ENCODE data around the gene HECTD1. TPM values are rescaled to one million over a fixed set of nuclear protein-coding genes. Genes with fewer than 3 reads are reported as not detected.
"Not testable (repeated sequence)": the region's sequence is repeated elsewhere in the genome, so short reads cannot be mapped to it uniquely, and the experiment has no call there.

Gene HECTD1
- total and polyA plus RNA-seq, 4 donors, result 23.5 to 164 (median 92.5) TPM

DNA sequence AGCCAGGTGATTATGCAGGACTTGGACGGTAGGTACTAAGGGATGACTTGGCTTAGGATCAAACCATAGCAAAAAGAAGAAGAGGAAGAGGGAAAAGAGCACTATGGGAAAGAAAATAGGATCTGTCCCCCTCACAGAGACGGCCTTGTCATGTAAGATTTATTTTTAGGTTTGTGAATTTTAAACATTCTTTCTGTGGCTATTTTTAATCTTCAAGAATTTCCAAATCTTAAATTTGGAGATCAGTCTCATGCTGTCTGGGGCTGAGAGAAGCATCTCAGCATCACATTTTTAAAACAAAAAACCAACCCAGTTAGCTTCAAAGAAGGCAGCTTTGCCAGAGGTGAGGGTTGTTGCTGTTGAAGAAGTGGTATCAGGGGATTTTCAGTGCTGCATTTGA lies 128.8 kb downstream of the HECTD1 start:
- H3K36me3 ChIP-seq (ENCODE audit: control insufficient read depth in 1 of 2, insufficient read depth in 2 of 2, low read length in 1 of 2), result peaks cover 0 to 3% of the 10 kb centered on the region in 2 donors
- no peak overlapping the region for H3K27ac ChIP-seq (ENCODE audit: low read depth in 1 of 2, low read length in 2 of 2)
- H3K4me3 ChIP-seq (ENCODE audit: low read length in 2 of 2), result no peak overlapping the region
- ATAC-seq (ENCODE audit: low FRiP score) (no peak), DNase-seq (no peak)
- H3K9me3 ChIP-seq (ENCODE audit: control insufficient read depth, low read length), result no peaks in the 10 kb centered on the region
- H3K27me3 ChIP-seq (ENCODE audit: control insufficient read depth in 1 of 2, insufficient read depth in 2 of 2, low read length in 1 of 2), result no peaks in the 10 kb centered on the region
- WGBS, 2 donors, result 0 to 3% methylated on average over 2 of the region's 2 CpGs
- intact Hi-C loops (cut with DNase I), result loop anchor here in 1 of 2 donors (5.0 kb wide), 1 partner anchor 51 kb away; the partner anchor contains the start of genes AP4S1 and STRN3
- H3K4me1 ChIP-seq (ENCODE audit: control insufficient read depth in 1 of 2, insufficient read depth in 2 of 2, low read length in 2 of 2), result peaks cover 3 to 5% of the 10 kb centered on the region in 2 donors

DNA sequence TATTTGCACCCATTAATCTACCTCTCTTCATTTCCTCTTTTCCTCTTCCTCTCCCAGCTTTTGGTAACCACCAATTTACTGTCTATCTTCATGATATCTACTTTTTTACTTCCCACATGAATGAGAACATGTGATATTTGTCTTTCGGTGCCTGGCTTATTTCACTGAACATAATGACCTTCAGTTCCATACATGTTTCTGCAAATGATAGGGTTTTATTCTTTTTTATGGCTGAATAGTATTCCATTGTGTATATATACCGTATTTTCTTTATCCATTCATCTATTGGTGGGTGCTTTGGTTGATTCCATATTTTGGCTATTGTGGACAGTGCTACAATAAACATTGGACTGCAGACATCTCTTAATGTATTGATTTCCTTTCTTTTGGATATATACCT lies 132.4 kb downstream of the HECTD1 start:
- WGBS, 2 donors, result 97% methylated on average over 2 of the region's 2 CpGs
- Histone ChIP-seq H3K4me1 (ENCODE audit: control insufficient read depth in 1 of 2, insufficient read depth in 2 of 2, low read length in 2 of 2) (peaks cover 3 to 5% of the 10 kb centered on the region in 2 donors), H3K36me3 (ENCODE audit: control insufficient read depth in 1 of 2, insufficient read depth in 2 of 2, low read length in 1 of 2) (peaks cover 0 to 3% of the 10 kb centered on the region in 2 donors), H3K27me3 (ENCODE audit: control insufficient read depth in 1 of 2, insufficient read depth in 2 of 2, low read length in 1 of 2) (no peaks in the 10 kb centered on the region), H3K27ac (ENCODE audit: low read depth in 1 of 2, low read length in 2 of 2) (no peak overlapping the region), H3K9me3 (ENCODE audit: control insufficient read depth, low read length) (no peaks in the 10 kb centered on the region), H3K4me3 (ENCODE audit: low read length in 2 of 2) (no peak overlapping the region)
- intact Hi-C loops (cut with DNase I), result loop anchor here in 1 of 2 donors (5.0 kb wide), 1 partner anchor 48 kb away; the partner anchor contains the start of genes AP4S1 and STRN3
- ATAC-seq (ENCODE audit: low FRiP score), result no peak
- DNase-seq, result no peak

DNA sequence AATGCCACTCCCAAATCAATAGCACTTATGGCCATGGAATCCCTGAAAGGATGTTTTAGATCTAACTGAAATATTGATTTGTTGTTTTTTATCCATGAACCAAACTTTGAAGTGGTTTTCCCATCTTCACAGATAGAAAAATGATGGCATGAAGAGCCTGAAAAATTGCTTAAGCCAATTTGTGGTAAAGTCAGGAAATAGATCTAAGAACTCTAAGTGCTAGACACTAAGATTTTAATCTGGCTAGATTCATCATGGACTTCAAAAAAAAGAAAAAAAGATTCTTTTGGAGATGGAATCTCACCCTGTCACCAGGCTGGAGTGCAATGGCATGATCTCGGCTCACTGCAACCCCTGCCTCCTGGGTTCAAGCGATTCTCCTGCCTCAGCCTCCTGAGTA lies 136.4 kb downstream of the HECTD1 start:
- Histone ChIP-seq H3K4me3 (ENCODE audit: low read length in 2 of 2) (no peak overlapping the region), H3K4me1 (ENCODE audit: control insufficient read depth in 1 of 2, insufficient read depth in 2 of 2, low read length in 2 of 2) (no peaks in the 10 kb centered on the region), H3K36me3 (ENCODE audit: control insufficient read depth in 1 of 2, insufficient read depth in 2 of 2, low read length in 1 of 2) (peaks cover 0 to 6% of the 10 kb centered on the region in 2 donors), H3K27me3 (ENCODE audit: control insufficient read depth in 1 of 2, insufficient read depth in 2 of 2, low read length in 1 of 2) (no peaks in the 10 kb centered on the region), H3K27ac (ENCODE audit: low read depth in 1 of 2, low read length in 2 of 2) (no peak overlapping the region), H3K9me3 (ENCODE audit: control insufficient read depth, low read length) (no peaks in the 10 kb centered on the region)
- intact Hi-C loops (cut with DNase I), result no loop called here
- DNase-seq, result no peak
- no peak for ATAC-seq (ENCODE audit: low FRiP score)
- 95 to 96% methylated on average over 2 of the region's 2 CpGs for WGBS, 2 donors

DNA sequence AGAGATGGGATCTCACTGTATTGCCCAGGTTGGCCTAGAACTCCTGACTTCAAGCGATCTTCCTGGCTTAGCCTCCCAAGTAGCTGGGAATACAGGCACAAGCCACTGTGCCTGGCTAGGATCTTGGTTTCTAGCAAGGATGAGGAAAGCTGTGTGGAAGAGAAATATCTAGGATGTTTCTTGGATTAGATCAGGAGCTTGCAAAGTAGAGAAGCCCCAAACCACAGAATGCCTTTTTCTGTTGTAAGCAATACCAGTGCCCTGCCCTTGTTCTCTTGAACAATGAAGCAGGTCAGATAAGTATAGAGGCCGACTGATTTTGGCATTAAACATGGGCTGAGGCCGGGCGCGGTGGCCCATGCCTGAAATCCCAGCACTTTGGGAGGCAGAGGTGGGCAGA lies 137.2 kb downstream of the HECTD1 start:
- H3K27ac ChIP-seq (ENCODE audit: low read depth in 1 of 2, low read length in 2 of 2), result no peak overlapping the region
- WGBS, 2 donors, result 95 to 96% methylated on average over 5 of the region's 5 CpGs
- H3K9me3 ChIP-seq (ENCODE audit: control insufficient read depth, low read length), result no peaks in the 10 kb centered on the region
- no peaks in the 10 kb centered on the region for H3K4me1 ChIP-seq (ENCODE audit: control insufficient read depth in 1 of 2, insufficient read depth in 2 of 2, low read length in 2 of 2)
- intact Hi-C loops (cut with DNase I), result no loop called here
- no peak for DNase-seq
- ATAC-seq (ENCODE audit: low FRiP score), result no peak
- peaks cover 0 to 6% of the 10 kb centered on the region in 2 donors for H3K36me3 ChIP-seq (ENCODE audit: control insufficient read depth in 1 of 2, insufficient read depth in 2 of 2, low read length in 1 of 2)
- H3K4me3 ChIP-seq (ENCODE audit: low read length in 2 of 2), result no peak overlapping the region
- no peaks in the 10 kb centered on the region for H3K27me3 ChIP-seq (ENCODE audit: control insufficient read depth in 1 of 2, insufficient read depth in 2 of 2, low read length in 1 of 2)

DNA sequence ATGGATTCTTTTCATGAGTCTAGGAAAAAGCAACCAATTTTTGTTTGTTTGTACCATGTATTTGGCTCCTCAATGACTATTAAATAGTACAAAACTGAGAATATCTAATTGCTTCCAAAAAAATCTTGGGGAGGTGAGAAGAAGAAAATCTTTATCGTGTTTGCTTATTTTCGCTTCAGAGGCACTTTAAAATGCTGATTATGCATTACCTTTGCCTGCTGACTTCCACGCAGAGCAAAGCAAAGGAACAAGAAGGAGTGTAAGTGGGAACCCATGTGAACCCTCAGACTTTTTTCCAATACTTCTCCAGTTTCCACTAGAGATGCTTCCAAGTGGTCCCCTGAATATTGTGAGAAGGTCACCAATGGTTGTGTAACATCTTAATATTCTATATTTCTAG lies 138.2 kb downstream of the HECTD1 start:
- WGBS, 2 donors, result 90 to 92% methylated on average over 3 of the region's 3 CpGs
- H3K27me3 ChIP-seq (ENCODE audit: control insufficient read depth in 1 of 2, insufficient read depth in 2 of 2, low read length in 1 of 2), result no peaks in the 10 kb centered on the region

DNA sequence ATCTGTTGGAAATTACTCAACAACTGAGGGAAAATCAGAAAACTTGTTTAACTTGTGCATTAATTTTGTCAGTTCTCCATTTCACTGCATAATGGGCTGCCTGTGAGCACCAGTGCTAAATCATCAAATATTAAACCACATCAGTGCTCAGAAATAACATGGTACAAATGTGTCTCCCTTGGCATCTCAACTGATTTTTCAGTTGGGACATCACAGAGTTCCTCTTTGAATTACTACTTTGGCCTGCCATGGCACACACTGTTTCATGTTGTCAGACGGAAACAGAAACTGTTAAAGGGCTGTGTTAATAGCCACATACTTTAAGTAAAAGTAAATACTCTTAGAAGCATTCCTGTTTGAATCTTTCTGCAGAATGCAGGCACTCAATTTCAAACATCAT lies 139.4 kb downstream of the HECTD1 start:
- Histone ChIP-seq H3K27ac (ENCODE audit: low read depth in 1 of 2, low read length in 2 of 2) (no peak overlapping the region), H3K9me3 (ENCODE audit: control insufficient read depth, low read length) (no peaks in the 10 kb centered on the region), H3K27me3 (ENCODE audit: control insufficient read depth in 1 of 2, insufficient read depth in 2 of 2, low read length in 1 of 2) (no peaks in the 10 kb centered on the region), H3K4me1 (ENCODE audit: control insufficient read depth in 1 of 2, insufficient read depth in 2 of 2, low read length in 2 of 2) (no peaks in the 10 kb centered on the region), H3K4me3 (ENCODE audit: low read length in 2 of 2) (no peak overlapping the region), H3K36me3 (ENCODE audit: control insufficient read depth in 1 of 2, insufficient read depth in 2 of 2, low read length in 1 of 2) (peaks cover 0 to 4% of the 10 kb centered on the region in 2 donors)
- WGBS, 2 donors, result 82 to 89% methylated on average over 1 of the region's 1 CpG
- DNase-seq, result no peak
- no peak for ATAC-seq (ENCODE audit: low FRiP score)
- intact Hi-C loops (cut with DNase I), result no loop called here

More for the DNA sequence above, 138.2 kb downstream of the HECTD1 start:
- H3K4me3 ChIP-seq (ENCODE audit: low read length in 2 of 2), result no peak overlapping the region
- no peak overlapping the region for H3K27ac ChIP-seq (ENCODE audit: low read depth in 1 of 2, low read length in 2 of 2)
- ATAC-seq (ENCODE audit: low FRiP score) (no peak), DNase-seq (no peak)
- no peaks in the 10 kb centered on the region for H3K4me1 ChIP-seq (ENCODE audit: control insufficient read depth in 1 of 2, insufficient read depth in 2 of 2, low read length in 2 of 2)
- intact Hi-C loops (cut with DNase I), result no loop called here
- H3K9me3 ChIP-seq (ENCODE audit: control insufficient read depth, low read length), result no peaks in the 10 kb centered on the region
- peaks cover 0 to 4% of the 10 kb centered on the region in 2 donors for H3K36me3 ChIP-seq (ENCODE audit: control insufficient read depth in 1 of 2, insufficient read depth in 2 of 2, low read length in 1 of 2)

DNA sequence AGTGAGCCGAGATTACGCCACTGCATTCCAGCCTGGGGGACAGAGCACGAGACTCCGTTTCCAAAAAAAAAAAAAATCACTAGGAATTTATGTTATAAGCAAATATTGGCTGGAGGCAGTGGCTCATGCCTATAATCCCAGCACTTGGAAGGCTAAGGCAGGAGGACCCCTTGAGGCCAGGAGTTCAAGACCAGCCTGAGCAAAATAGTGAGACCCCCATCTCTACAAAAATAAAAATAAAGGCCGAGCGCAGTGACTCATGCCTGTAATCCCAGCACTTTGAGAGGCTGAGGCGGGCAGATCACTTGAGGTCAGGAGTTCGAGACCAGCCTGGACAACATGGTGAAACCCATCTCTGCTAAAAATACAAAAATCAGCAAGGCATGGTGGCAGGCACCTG lies 144.7 kb downstream of the HECTD1 start:
- intact Hi-C loops (cut with DNase I); H3K36me3 ChIP-seq (ENCODE audit: control insufficient read depth in 1 of 2, insufficient read depth in 2 of 2, low read length in 1 of 2); ATAC-seq (ENCODE audit: low FRiP score); H3K9me3 ChIP-seq (ENCODE audit: control insufficient read depth, low read length); H3K27me3 ChIP-seq (ENCODE audit: control insufficient read depth in 1 of 2, insufficient read depth in 2 of 2, low read length in 1 of 2); H3K4me3 ChIP-seq (ENCODE audit: low read length in 2 of 2); DNase-seq; H3K4me1 ChIP-seq (ENCODE audit: control insufficient read depth in 1 of 2, insufficient read depth in 2 of 2, low read length in 2 of 2); H3K27ac ChIP-seq (ENCODE audit: low read depth in 1 of 2, low read length in 2 of 2): not testable (repeated sequence)
- 89 to 95% methylated on average over 8 of the region's 8 CpGs for WGBS, 2 donors

DNA sequence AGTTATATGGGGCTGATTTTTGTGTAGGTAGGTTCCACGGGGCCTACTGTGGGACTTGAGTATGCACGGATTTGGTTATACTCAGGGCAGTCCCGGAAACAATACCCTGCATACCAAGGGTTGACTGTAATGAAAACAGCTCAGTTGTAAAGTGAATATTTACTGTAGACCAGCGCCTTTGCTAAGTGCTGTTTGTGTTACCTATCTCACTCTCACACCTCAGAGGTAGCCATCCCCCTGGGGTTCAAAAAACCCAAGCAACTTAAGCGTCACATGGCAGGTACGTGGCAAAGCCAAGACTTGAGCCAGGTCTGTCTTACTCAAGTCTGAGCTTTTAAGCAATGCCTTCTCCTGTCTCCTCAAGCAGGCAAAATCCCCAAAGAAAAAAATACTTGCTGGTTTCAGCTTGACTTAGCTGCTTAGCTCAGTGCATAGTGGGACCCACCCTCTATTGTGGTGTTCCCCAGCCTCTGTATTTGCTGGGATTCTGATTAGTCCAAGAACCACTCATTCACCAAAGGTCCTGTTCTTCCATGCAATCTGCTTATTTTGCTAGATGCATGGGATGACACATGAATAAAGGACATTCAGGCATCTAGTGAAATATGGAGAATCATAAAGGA lies 147.2 kb downstream of the HECTD1 start:
- no peak for DNase-seq
- intact Hi-C loops (cut with DNase I), result no loop called here
- ATAC-seq (ENCODE audit: low FRiP score), result no peak
- H3K27me3 ChIP-seq (ENCODE audit: control insufficient read depth in 1 of 2, insufficient read depth in 2 of 2, low read length in 1 of 2), result no peaks in the 10 kb centered on the region
- no peak overlapping the region for H3K27ac ChIP-seq (ENCODE audit: low read depth in 1 of 2, low read length in 2 of 2)
- H3K9me3 ChIP-seq (ENCODE audit: control insufficient read depth, low read length), result no peaks in the 10 kb centered on the region
- no peaks in the 10 kb centered on the region for H3K36me3 ChIP-seq (ENCODE audit: control insufficient read depth in 1 of 2, insufficient read depth in 2 of 2, low read length in 1 of 2)
- no peak overlapping the region for H3K4me3 ChIP-seq (ENCODE audit: low read length in 2 of 2)
- 72 to 74% methylated on average over 6 of the region's 6 CpGs for WGBS, 2 donors
- no peaks in the 10 kb centered on the region for H3K4me1 ChIP-seq (ENCODE audit: control insufficient read depth in 1 of 2, insufficient read depth in 2 of 2, low read length in 2 of 2)

DNA sequence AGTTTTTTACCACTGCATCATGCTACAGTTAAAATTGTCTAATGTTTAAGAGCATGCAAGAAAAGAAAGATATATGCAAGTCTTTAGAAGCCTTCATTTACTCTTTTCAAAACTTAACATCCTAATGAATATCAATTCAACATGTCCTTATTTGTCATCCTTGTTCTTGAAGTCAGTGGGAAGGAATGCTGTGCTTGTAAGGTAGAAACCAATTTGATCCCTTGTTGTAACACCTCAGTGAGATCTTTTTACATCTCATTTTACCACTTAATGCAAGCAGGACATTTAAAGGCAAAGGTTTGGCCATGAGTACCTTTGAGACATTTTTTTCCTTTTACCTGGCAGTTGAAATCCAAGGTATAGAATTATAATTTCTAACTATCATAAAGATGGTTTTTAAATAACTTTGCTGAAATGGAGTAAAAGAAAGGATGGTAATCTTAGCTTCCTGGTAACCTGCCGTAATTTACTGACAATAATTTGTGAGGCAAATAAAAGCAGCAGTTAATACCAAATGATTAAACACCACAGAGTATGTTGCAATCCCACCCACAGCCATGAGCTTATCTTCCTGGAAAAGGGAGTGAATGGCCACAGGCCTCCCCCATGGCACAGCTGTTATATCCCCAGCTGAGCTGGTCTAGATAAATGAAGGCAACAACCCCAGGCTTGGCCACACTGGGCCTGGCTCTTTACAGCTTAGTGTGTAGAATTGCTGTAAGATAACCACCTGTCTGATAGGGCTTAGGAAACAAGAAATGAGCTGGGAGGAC lies 148.3 kb downstream of the HECTD1 start:
- no peaks in the 10 kb centered on the region for H3K9me3 ChIP-seq (ENCODE audit: control insufficient read depth, low read length)
- DNase-seq, result peak in 1 of 2 donors; percentile 54
- intact Hi-C loops (cut with DNase I), result no loop called here
- no peak overlapping the region for H3K4me3 ChIP-seq (ENCODE audit: low read length in 2 of 2)
- H3K27ac ChIP-seq (ENCODE audit: low read depth in 1 of 2, low read length in 2 of 2), result no peak overlapping the region
- H3K27me3 ChIP-seq (ENCODE audit: control insufficient read depth in 1 of 2, insufficient read depth in 2 of 2, low read length in 1 of 2), result no peaks in the 10 kb centered on the region
- no peaks in the 10 kb centered on the region for H3K36me3 ChIP-seq (ENCODE audit: control insufficient read depth in 1 of 2, insufficient read depth in 2 of 2, low read length in 1 of 2)
- WGBS, 2 donors, result 88 to 100% methylated on average over 1 of the region's 1 CpG
- peak; percentile 74 for ATAC-seq (ENCODE audit: low FRiP score)
- H3K4me1 ChIP-seq (ENCODE audit: control insufficient read depth in 1 of 2, insufficient read depth in 2 of 2, low read length in 2 of 2), result no peaks in the 10 kb centered on the region

All from aorta (tissue), 5 donors.